ENCODE results near the gene NAV3.
A peak's percentile ranks its signal among the peaks of the same experiment; 100 is the strongest.

Gene NAV3

GRCh38 chr12:77995436-77996167 lies 164.9 kb downstream of the NAV3 start:
- no peak for DNase-seq

- no peak for DNase-seq
Measured at GRCh38 chr12:77996670-77997069, 166.0 kb downstream of the NAV3 start.

- no peak for DNase-seq
Measured at GRCh38 chr12:77998236-77998786, 167.6 kb downstream of the NAV3 start.

- DNase-seq, result no peak
Measured at GRCh38 chr12:77999074-77999715, 168.5 kb downstream of the NAV3 start.

- DNase-seq, result no peak
Measured at GRCh38 chr12:78002878-78003277, 172.2 kb downstream of the NAV3 start.

- no peak for DNase-seq
Measured at GRCh38 chr12:78004249-78005093, 173.8 kb downstream of the NAV3 start.

GRCh38 chr12:78005094-78005492 lies 174.4 kb downstream of the NAV3 start:
- no peak for DNase-seq

GRCh38 chr12:78007173-78007572 lies 176.5 kb downstream of the NAV3 start:
- no peak for DNase-seq

- DNase-seq, result no peak
Measured at GRCh38 chr12:78009031-78009430, 178.3 kb downstream of the NAV3 start.

- no peak for DNase-seq
Measured at GRCh38 chr12:78018171-78018910, 187.6 kb downstream of the NAV3 start.

GRCh38 chr12:78018939-78019338 lies 188.2 kb downstream of the NAV3 start:
- DNase-seq, result no peak

GRCh38 chr12:78028426-78028825 lies 197.7 kb downstream of the NAV3 start:
- DNase-seq, result no peak

- DNase-seq, result peak; percentile 1
Measured at GRCh38 chr12:78034025-78034424, 203.3 kb downstream of the NAV3 start.

- no peak for DNase-seq
Measured at GRCh38 chr12:78035901-78036606, 205.4 kb downstream of the NAV3 start.

- no peak for DNase-seq
Measured at GRCh38 chr12:78036874-78037273, 206.2 kb downstream of the NAV3 start.

GRCh38 chr12:78037707-78038106 lies 207.0 kb downstream of the NAV3 start:
- DNase-seq, result no peak

GRCh38 chr12:78038541-78038940 lies 207.8 kb downstream of the NAV3 start:
- DNase-seq, result no peak

- no peak for DNase-seq
Measured at GRCh38 chr12:78038986-78039385, 208.3 kb downstream of the NAV3 start.

- no peak for DNase-seq
Measured at GRCh38 chr12:78040111-78040510, 209.4 kb downstream of the NAV3 start.

GRCh38 chr12:78050790-78051189 lies 220.1 kb downstream of the NAV3 start:
- no peak for DNase-seq

- no peak for DNase-seq
Measured at GRCh38 chr12:78055545-78055944, 224.9 kb downstream of the NAV3 start.

- no peak for DNase-seq
Measured at GRCh38 chr12:78057075-78057474, 226.4 kb downstream of the NAV3 start.
